Activated naive CD8-positive, alpha-beta T cell treated with anti-CD3 and anti-CD28 coated beads, Interleukin-2, amount 50 U/mL, for 24 hours (primary cell): Measurements from ENCODE around the gene OR6J1.
A peak's percentile ranks its signal among the peaks of the same experiment; 100 is the strongest.

Experiments used
- ATAC-seq: fragments of 150-1000 bp; cut with Tn5 transposase; one replicate; pipeline ENCODE4 v1.10.0; 2021
- DNase-seq: peaks from one replicate; pipeline ENCODE4 v3.0.0; 2021
- H3K27ac Mint-ChIP-seq: one replicate; pipeline ENCODE4 v1.8.0; 2021; ENCODE audit warnings: mild to moderate bottlenecking, mixed read lengths
- H3K27me3 Mint-ChIP-seq: one replicate; pipeline ENCODE4 v1.8.0; 2021; ENCODE audit warnings: mixed read lengths
- H3K36me3 Mint-ChIP-seq: one replicate; pipeline ENCODE4 v1.8.0; 2021; ENCODE audit warnings: low read depth, mixed read lengths
- H3K4me1 Mint-ChIP-seq: one replicate; pipeline ENCODE4 v1.8.0; 2021; ENCODE audit warnings: mixed read lengths
- H3K4me3 Mint-ChIP-seq: one replicate; pipeline ENCODE4 v1.8.0; 2021; ENCODE audit warnings: mild to moderate bottlenecking, moderate library complexity, mixed read lengths
- H3K9me3 Mint-ChIP-seq: one replicate; pipeline ENCODE4 v1.8.0; 2021; ENCODE audit warnings: mixed read lengths

Gene OR6J1

DNA sequence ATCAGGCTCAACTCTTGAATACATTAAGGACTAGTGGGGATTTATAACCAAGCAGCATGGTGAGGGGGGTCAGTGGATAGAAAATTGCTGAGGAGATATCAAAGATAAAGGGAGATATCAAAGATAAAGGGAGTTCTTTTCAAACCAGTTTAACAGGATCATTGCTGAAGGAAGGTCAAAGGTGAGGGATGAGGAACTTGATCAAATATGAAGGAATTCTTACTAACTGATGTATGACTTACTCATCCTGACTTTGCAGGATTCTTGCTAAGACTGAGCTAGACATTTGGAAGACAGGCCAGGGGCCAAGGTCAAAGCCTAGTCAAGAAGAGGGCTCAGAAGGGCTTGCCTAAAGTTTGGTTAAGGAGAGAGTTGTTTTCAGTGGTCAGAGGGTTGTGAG lies 41.3 kb downstream of the OR6J1 start:
- DNase-seq (no peak), ATAC-seq (no peak)
- H3K4me1 Mint-ChIP-seq, result peaks cover 17% of the 10 kb centered on the region
- H3K27me3 Mint-ChIP-seq, result no peaks in the 10 kb centered on the region
- H3K36me3 Mint-ChIP-seq, result peaks cover 17% of the 10 kb centered on the region
- H3K27ac Mint-ChIP-seq, result no peak overlapping the region
- H3K4me3 Mint-ChIP-seq, result no peak overlapping the region
- no peaks in the 10 kb centered on the region for H3K9me3 Mint-ChIP-seq

DNA sequence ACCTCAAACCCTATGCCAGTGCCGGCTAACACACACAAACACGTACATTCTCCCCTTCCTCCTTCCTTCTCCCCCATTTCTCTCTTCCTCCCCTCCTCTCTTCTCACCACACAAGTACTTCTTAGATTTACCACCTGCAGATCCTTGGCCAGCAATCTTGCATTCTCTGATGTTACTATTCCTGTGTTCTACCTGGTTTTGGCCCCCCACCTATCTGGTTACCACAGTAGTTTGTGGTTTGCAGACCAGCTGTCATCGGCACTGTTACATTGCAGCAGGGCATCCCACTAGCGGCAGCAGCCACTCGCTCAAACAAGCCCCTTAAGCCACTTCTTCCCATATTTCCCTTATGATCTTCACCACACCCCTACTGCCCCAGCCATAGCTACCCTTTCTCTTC lies 42.2 kb downstream of the OR6J1 start:
- H3K4me3 Mint-ChIP-seq, result no peak overlapping the region
- no peak overlapping the region for H3K27ac Mint-ChIP-seq

DNA sequence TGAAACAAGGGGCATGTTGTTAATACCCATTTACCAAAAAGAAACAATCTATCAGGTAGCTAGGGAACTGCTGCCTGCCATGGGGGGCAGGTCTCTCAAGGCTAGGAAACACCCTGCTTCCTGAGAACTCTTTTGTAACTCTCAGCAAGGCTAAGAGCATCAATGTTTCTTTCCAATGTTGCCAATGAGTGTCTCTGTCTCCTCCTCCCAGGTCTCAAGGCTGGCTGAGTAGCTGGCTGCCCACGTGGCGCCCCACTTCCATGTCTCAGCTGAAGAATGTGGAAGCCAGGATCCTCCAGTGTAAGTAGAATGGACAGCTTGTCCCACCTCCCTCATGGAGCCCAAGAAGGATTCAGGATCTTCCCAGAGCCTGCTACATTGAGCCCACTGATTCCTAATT lies 42.7 kb downstream of the OR6J1 start:
- no peak overlapping the region for H3K27ac Mint-ChIP-seq
- peaks cover 23% of the 10 kb centered on the region for H3K4me1 Mint-ChIP-seq
- H3K4me3 Mint-ChIP-seq, result no peak overlapping the region
- H3K36me3 Mint-ChIP-seq, result peaks cover 14% of the 10 kb centered on the region
- no peaks in the 10 kb centered on the region for H3K27me3 Mint-ChIP-seq
- ATAC-seq (no peak), DNase-seq (no peak)
- H3K9me3 Mint-ChIP-seq, result no peaks in the 10 kb centered on the region

More for the DNA sequence above, 42.2 kb downstream of the OR6J1 start:
- no peaks in the 10 kb centered on the region for H3K9me3 Mint-ChIP-seq
- ATAC-seq (no peak), DNase-seq (no peak)
- H3K36me3 Mint-ChIP-seq, result peaks cover 14% of the 10 kb centered on the region
- peaks cover 23% of the 10 kb centered on the region for H3K4me1 Mint-ChIP-seq
- H3K27me3 Mint-ChIP-seq, result no peaks in the 10 kb centered on the region

DNA sequence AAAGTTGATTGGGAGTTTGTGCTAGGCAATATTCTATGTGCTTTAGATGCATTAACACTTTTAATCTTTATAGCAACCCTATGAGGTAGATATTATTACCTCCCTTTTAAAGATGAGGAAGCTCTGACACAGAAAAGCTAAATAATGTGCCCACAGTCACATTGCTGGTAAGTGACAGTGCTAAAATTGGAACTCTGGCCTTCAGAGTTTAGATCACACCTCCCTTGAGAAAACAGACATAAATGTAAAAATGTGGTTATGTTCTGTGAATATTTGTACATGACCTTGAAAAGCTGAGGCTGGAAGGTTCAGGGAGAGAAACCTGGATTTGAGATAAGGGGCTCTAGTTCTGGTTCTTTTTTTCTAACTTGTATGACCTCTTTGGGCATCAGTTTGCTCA lies 44.1 kb downstream of the OR6J1 start:
- no peak for DNase-seq
- H3K4me3 Mint-ChIP-seq, result no peak overlapping the region
- peaks cover 12% of the 10 kb centered on the region for H3K36me3 Mint-ChIP-seq
- H3K4me1 Mint-ChIP-seq, result peaks cover 23% of the 10 kb centered on the region
- H3K9me3 Mint-ChIP-seq, result no peaks in the 10 kb centered on the region
- ATAC-seq, result no peak
- no peaks in the 10 kb centered on the region for H3K27me3 Mint-ChIP-seq
- no peak overlapping the region for H3K27ac Mint-ChIP-seq

DNA sequence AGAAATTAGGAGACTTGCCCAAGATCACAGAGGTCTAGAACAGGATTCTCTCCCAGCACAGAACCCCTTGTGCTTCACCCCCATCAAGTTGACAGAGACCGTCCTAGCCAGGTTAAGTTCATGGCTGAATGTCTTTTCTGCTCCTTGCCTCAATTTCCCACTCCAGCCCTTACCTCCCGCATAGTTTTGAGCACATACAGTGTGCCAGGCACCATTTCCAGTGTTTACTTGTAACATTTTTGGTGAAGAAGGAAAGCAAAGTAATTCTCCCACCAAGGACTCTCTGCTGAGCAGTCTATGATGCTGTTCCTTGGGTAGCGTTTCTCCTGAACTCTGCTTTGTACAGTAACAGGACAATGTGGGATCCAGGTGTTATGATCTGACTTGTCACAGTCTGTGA lies 44.8 kb downstream of the OR6J1 start:
- DNase-seq (no peak), ATAC-seq (no peak)
- Mint-ChIP-seq H3K36me3 (peaks cover 12% of the 10 kb centered on the region), H3K4me3 (peak overlapping the region; percentile 86), H3K27ac (peak overlapping the region; percentile 61), H3K4me1 (peaks cover 23% of the 10 kb centered on the region), H3K27me3 (no peaks in the 10 kb centered on the region), H3K9me3 (no peaks in the 10 kb centered on the region)

DNA sequence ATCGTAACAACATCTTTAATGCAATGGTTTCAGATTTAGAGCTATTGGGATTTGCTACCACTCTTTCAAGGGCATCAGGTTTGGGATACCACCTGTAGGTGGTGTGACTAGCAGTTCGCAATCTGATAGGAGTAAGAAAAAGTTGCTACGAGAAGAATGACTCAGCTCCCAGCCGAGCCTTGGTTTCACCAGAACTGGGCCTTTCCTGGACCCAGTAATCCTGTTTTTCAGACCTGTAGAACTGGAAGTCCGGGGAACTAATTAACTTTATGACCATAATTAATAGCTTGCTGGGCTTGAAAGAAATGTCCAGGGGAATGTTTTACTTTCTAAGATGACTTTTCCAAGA lies 45.3 kb downstream of the OR6J1 start:
- Mint-ChIP-seq H3K4me3 (peak overlapping the region; percentile 86), H3K4me1 (peaks cover 23% of the 10 kb centered on the region), H3K36me3 (peaks cover 11% of the 10 kb centered on the region), H3K27ac (peak overlapping the region; percentile 61), H3K27me3 (no peaks in the 10 kb centered on the region), H3K9me3 (no peaks in the 10 kb centered on the region)
- DNase-seq (peak; percentile 34), ATAC-seq (peak; percentile 76)

DNA sequence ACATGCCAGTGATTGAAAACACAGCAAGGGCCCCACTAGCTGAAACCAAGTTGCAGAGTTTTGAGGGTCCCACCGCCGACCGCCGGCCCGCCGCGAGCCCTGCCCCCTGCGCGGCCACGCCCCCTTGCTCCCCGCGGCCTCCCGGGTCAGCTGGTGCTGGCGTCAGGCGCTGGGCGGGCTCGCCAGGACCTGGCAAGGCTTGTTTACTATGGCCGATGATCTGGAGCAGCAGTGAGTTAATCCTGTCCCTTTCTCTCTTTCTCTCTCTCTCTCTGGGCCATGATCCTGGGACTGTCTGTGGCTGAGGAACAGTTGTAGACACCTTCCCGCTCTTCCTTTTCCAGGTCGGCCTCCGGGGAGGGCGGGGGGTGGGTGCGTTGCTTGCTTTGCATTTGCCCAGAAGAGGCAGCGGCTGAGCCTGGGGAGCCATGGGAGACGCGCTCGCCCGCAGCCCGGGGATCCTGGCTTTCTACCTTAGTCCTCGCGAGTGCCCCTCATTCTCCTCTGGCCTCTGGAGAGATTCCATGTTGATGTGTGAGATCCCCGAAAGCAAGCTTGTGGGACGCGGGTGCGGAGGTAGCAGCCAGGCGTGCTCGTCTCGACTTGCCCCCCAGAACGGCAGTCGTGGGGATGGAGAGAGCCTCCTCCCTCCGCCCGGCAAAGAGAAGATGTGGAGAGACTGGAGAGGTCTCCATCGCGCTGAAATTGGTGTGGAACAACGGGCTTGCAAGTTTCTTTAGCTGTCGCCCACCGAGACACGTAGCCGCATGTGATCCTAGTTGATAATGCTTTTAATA lies 45.9 kb downstream of the OR6J1 start, which contains the start of gene ABHD4:
TSS of gene ABHD4 (plus strand) at position 202 of the 797 bp plus-strand sequence. CDS start at position 209, 7 bp downstream.
- Mint-ChIP-seq H3K27me3 (no peaks in the 10 kb centered on the region), H3K9me3 (no peaks in the 10 kb centered on the region), H3K4me3 (peak within 1 kb of the TSS; percentile 86), H3K27ac (peak within 1 kb of the TSS; percentile 61), H3K4me1 (peaks cover 23% of the 10 kb centered on the region), H3K36me3 (peaks cover 9% of the 10 kb centered on the region)
- DNase-seq, result peak; percentile 78
- peak; percentile 81 for ATAC-seq

DNA sequence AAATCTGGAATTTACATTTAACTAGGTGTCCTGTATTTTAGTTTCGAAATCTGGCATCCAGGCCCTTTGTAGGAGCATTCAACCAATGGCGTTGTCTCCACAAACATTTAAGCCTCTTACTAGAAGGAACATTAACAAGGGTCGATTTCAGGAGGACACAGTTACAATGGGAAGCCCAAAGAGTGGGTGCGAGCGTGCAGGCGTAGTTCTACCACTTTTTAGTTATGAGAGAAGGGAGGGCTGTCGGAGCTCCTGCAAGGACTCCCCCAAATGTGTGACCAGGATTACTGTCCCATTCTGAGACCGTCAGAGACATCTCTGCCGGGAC lies 46.4 kb downstream of the OR6J1 start:
- no peaks in the 10 kb centered on the region for H3K27me3 Mint-ChIP-seq
- H3K9me3 Mint-ChIP-seq, result no peaks in the 10 kb centered on the region
- H3K27ac Mint-ChIP-seq, result no peak overlapping the region
- DNase-seq (no peak), ATAC-seq (peak; percentile 20)
- H3K4me1 Mint-ChIP-seq, result peaks cover 23% of the 10 kb centered on the region
- H3K36me3 Mint-ChIP-seq, result peaks cover 5% of the 10 kb centered on the region
- peak overlapping the region; percentile 86 for H3K4me3 Mint-ChIP-seq

DNA sequence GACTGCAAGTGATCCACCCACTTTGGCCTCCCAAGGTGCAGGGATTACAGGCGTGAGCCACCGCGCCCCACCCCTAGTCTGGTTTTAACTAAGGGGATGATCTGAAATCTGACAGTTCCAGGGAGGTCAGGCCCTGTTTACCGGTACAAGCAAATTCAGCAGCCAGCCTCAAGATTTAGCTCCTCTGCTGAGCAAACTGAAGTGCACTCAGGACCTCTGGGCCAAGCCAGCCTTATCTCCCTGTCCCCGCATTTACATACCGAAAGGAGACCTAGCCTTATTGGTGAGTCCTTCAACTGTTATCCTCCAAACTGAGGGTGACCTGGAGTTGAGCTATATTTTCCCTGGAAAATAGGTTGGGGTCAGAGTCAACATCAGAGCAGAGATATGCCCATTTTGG lies 46.9 kb downstream of the OR6J1 start:
- no peak overlapping the region for H3K27ac Mint-ChIP-seq

DNA sequence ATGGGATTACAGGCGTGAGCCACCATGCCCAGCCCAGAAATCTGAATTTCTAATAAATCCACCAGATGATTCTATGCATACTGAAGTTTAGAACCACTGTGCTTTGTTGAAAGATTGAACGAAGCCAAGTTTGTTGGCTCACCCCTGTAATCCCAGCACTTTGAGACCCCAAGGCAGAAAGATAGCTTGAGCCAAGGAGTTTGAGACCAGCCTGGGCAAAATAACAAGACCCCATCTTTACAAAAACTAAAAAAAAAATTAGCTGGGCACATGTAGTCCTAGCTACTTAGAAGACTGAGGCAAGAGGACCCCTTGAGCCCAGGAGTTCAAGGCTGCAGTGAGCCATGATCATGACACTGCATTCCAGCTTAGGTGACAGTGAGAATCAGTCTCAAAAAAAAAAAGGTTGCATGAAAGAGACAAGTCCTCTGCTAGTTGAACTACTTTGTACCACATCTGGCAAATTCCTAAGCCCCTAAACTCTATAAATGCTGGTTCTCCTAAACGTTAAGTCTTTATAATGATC lies 47.7 kb downstream of the OR6J1 start:
- Mint-ChIP-seq H3K9me3 (no peaks in the 10 kb centered on the region), H3K4me1 (peaks cover 33% of the 10 kb centered on the region), H3K27ac (no peak overlapping the region), H3K27me3 (no peaks in the 10 kb centered on the region), H3K36me3 (no peaks in the 10 kb centered on the region), H3K4me3 (no peak overlapping the region)
- DNase-seq (no peak), ATAC-seq (no peak)

More for the DNA sequence above, 46.9 kb downstream of the OR6J1 start:
- no peak for DNase-seq
- Mint-ChIP-seq H3K9me3 (no peaks in the 10 kb centered on the region), H3K27me3 (no peaks in the 10 kb centered on the region), H3K4me3 (peak overlapping the region; percentile 86), H3K36me3 (peaks cover 3% of the 10 kb centered on the region), H3K4me1 (peaks cover 28% of the 10 kb centered on the region)
- ATAC-seq, result no peak

DNA sequence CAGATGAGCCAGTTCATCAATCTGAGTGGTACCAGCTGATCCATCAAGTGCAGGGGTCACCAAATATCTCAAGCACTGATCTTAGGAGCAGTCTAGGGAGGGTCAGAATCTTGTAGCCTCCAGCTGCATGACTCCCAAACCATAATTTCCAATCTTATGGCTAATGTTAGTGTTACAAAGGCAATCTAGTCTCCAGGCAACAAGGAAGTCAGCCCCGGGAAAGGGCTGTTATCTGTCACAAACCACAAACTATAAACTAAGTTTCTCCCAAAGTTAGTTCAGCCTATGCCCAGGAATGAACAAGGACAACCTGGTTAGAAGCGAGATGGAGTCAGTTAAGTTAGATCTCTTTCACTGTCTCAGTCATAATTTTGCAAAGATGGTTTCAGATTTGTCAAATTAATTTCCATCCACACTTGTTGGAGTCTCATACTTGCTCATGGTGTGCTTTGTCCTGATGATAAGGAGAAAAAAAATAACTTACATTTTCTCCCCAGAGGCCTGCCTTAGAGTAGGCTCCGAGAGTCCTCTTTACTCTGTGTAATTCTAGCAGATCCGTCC lies 49.9 kb downstream of the OR6J1 start:
- H3K36me3 Mint-ChIP-seq, result no peaks in the 10 kb centered on the region
- no peak for ATAC-seq

DNA sequence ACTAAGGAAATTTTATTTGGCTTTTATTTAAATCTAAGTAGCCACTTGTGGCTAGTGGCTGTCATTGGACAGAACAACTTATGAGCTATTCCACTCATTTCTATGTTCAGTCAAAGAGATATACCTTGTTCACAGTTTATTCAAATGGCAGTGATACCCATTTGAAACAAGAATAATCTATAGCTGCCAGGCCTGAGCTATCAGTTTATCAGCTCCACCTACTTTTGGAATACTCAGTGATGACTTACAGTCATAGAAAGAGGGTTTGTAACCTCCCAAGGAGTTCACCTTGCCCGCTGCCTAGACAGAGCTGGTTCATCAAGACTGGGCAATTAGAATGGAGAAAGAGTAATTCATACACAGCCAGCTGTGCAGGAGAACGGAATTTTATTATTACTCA lies 50.6 kb downstream of the OR6J1 start:
- Mint-ChIP-seq H3K27ac (no peak overlapping the region), H3K36me3 (peaks cover 2% of the 10 kb centered on the region), H3K4me1 (peaks cover 37% of the 10 kb centered on the region), H3K27me3 (peaks cover 3% of the 10 kb centered on the region), H3K9me3 (no peaks in the 10 kb centered on the region), H3K4me3 (no peak overlapping the region)
- no peak for DNase-seq
- no peak for ATAC-seq

More for the DNA sequence above, 49.9 kb downstream of the OR6J1 start:
- H3K9me3 Mint-ChIP-seq, result no peaks in the 10 kb centered on the region
- peaks cover 37% of the 10 kb centered on the region for H3K4me1 Mint-ChIP-seq
- no peak overlapping the region for H3K4me3 Mint-ChIP-seq
- peaks cover under 1% of the 10 kb centered on the region for H3K27me3 Mint-ChIP-seq
- no peak for DNase-seq
- H3K27ac Mint-ChIP-seq, result no peak overlapping the region

DNA sequence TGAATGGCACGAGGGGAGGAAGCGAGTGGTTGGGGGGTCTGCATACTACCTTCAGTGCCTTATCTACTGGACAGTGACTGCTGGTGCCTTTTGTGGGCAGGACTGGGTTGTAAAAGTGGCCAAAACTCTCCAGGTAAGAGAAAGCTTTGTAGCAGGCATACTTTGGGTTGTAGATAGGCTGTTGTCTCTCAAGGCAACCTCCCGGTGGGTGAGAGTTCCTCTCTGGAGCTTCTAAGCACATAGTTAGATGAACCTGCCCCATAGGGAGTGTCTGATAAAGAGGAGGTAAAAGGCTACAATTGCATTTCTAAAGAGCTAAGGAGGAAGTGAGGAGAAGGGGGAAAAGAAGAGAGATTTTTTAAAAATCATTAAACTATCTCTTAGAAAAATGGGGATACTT lies 51.0 kb downstream of the OR6J1 start:
- Mint-ChIP-seq H3K27me3 (peaks cover 3% of the 10 kb centered on the region), H3K9me3 (no peaks in the 10 kb centered on the region), H3K4me1 (peaks cover 41% of the 10 kb centered on the region), H3K27ac (no peak overlapping the region), H3K4me3 (no peak overlapping the region), H3K36me3 (peaks cover 2% of the 10 kb centered on the region)
- DNase-seq (no peak), ATAC-seq (no peak)

DNA sequence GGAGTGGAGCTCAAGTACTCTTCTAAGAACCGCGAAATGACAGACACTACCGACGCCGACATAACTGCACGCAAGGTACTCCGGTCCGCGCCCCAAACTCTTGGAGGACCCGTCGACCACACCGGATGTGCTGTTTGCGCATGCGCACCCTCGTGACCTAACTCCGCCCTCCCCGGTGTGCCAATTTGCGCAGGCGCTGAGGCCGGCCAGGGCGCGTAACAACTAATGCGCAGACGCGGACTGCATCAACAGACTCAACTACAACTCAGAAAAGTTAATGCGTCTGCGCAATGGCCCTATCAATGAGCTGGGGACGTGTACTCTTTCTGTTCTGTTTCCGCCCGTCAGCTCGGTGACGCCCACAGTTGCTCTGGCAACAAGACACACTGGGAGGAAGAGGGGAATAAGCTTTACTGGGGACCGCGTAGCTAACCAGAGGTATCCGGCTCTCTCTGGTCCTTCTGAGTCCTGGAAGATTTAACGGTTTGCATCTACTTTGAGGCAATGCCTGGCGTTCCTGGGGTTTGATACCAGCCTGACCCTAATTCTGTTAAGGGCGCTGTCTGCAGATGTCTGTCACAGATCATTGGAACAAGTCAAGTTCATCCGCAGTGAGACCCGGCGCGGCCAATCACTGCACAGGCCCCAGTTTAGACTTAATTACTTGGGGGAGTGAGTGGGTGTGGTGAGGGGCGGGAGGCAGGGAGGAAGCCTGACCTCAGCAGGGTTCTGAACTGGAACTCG lies 54.9 kb downstream of the OR6J1 start, which contains the start of gene DAD1:
TSS of gene DAD1 (minus strand) at position 129 of the 744 bp plus-strand sequence. CDS start at position 62, 67 bp downstream.
- peak within 1 kb of the TSS; percentile 92 for H3K4me3 Mint-ChIP-seq
- peak; percentile 91 for ATAC-seq
- peaks cover 24% of the 10 kb centered on the region for H3K36me3 Mint-ChIP-seq
- peaks cover 3% of the 10 kb centered on the region for H3K27me3 Mint-ChIP-seq
- DNase-seq, result peak; percentile 100
- H3K9me3 Mint-ChIP-seq, result no peaks in the 10 kb centered on the region
- H3K4me1 Mint-ChIP-seq, result peaks cover 71% of the 10 kb centered on the region
- H3K27ac Mint-ChIP-seq, result peak within 1 kb of the TSS; percentile 96
